Measurements from ENCODE around the gene S100A8.
"Not testable (repeated sequence)": the region's sequence is repeated elsewhere in the genome, so short reads cannot be mapped to it uniquely, and the experiment has no call there.

The S100A8 gene

GRCh38 chr1:153360592-153361479, 30.0 kb downstream of the S100A8 start:
- no peak for DNase-seq

GRCh38 chr1:153360190-153360589, 30.7 kb downstream of the S100A8 start:
- DNase-seq, result no peak

GRCh38 chr1:153359241-153359640, 31.6 kb downstream of the S100A8 start:
- DNase-seq, result no peak

- DNase-seq, result no peak
These were observed 32.2 kb downstream of the S100A8 start for GRCh38 chr1:153358691-153358975.

- DNase-seq, result no peak
These were observed 32.8 kb downstream of the S100A8 start, which contains the start of gene S100A9 for GRCh38 chr1:153357853-153358690. TSS of gene S100A9 (plus strand) at chr1:153357854. CDS start at chr1:153358284, 430 bp downstream.

- DNase-seq, result no peak
These were observed 33.6 kb downstream of the S100A8 start for GRCh38 chr1:153357076-153357852.

- no peak for DNase-seq
These were observed 34.3 kb downstream of the S100A8 start for GRCh38 chr1:153356392-153357075.

GRCh38 chr1:153355445-153356071, 35.3 kb downstream of the S100A8 start:
- DNase-seq, result peak; percentile 62

- no peak for DNase-seq
These were observed 36.2 kb downstream of the S100A8 start for GRCh38 chr1:153354515-153355193.

- no peak for DNase-seq
These were observed 37.5 kb downstream of the S100A8 start for GRCh38 chr1:153353226-153353947.

- DNase-seq, result peak; percentile 54
These were observed 38.4 kb downstream of the S100A8 start for GRCh38 chr1:153352523-153352922.

- DNase-seq, result no peak
These were observed 40.4 kb downstream of the S100A8 start for GRCh38 chr1:153350321-153350957.

GRCh38 chr1:153349363-153350320, 41.2 kb downstream of the S100A8 start:
- DNase-seq, result no peak

GRCh38 chr1:153348511-153349362, 42.1 kb downstream of the S100A8 start, which contains the start of gene PGLYRP4:
TSS of gene PGLYRP4 (minus strand) at chr1:153348841. CDS start at chr1:153347932, 909 bp downstream.
- DNase-seq, result no peak

- DNase-seq, result no peak
These were observed 43.0 kb downstream of the S100A8 start for GRCh38 chr1:153347856-153348255.

GRCh38 chr1:153347049-153347448, 43.8 kb downstream of the S100A8 start:
- DNase-seq, result not testable (repeated sequence)

- no peak for DNase-seq
These were observed 44.7 kb downstream of the S100A8 start for GRCh38 chr1:153346077-153346723.

All from HCEC 1CT (cell line).